ENCODE data around the gene CFAP221.

Gene CFAP221

DNA sequence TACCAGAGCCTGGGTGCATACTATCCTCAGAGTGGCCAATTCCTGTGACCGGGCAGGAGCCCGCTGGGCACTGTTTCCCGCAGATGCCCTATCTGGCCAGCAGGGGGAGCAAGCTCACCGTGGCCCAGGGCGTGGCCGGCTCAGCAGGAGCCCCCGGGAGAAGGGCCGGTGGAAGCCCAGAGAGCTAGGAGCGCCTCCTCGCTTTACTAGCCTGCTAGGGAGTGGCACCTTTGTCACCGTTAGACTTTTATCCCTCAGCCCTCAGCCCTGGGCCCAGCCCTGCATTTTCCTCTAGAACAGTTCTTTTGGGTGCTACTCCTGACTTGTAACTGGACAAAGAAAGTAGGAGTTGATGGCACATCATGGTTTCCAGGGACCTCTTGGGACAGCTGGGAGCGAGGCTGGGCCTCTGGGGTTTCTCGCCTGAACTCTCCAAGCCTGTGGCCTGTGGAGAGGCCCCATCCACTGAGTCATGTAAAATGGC is 158.7 kb downstream of the CFAP221 start:
- TF ChIP-seq, protein P1, sequence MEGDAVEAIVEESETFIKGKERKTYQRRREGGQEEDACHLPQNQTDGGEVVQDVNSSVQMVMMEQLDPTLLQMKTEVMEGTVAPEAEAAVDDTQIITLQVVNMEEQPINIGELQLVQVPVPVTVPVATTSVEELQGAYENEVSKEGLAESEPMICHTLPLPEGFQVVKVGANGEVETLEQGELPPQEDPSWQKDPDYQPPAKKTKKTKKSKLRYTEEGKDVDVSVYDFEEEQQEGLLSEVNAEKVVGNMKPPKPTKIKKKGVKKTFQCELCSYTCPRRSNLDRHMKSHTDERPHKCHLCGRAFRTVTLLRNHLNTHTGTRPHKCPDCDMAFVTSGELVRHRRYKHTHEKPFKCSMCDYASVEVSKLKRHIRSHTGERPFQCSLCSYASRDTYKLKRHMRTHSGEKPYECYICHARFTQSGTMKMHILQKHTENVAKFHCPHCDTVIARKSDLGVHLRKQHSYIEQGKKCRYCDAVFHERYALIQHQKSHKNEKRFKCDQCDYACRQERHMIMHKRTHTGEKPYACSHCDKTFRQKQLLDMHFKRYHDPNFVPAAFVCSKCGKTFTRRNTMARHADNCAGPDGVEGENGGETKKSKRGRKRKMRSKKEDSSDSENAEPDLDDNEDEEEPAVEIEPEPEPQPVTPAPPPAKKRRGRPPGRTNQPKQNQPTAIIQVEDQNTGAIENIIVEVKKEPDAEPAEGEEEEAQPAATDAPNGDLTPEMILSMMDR (IDR thresholded peaks at IDR 0.05; ENCODE audit: control insufficient read depth, extremely low read depth, insufficient read depth): peak; percentile 74
- no peak overlapping the region for H3K4me3 ChIP-seq (ENCODE audit: low read depth, low read length)
- no peak for DNase-seq (ENCODE audit: low read depth)

DNA sequence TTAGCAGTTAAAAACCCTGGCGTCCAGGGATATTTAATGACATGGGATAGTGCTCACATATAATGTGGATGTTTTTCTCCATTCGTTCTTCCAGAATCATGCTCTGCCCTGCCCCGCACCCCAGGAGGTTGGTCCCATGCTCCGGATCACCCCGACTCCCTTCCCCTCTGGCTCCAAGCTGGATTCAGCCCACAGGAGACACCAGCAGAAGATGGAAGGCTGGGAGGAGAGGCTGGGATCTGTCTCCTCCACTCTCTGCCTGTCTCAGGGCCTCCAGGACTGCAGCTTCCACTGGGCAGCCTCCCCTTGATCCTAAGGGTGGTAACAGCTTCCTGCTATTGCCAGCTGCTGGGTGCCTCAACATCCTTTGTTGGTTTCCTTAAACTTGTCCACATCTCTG is 159.3 kb downstream of the CFAP221 start:
- TF ChIP-seq, protein P1 (IDR thresholded peaks at IDR 0.05; ENCODE audit: control insufficient read depth, extremely low read depth, insufficient read depth): no peak
- no peak overlapping the region for H3K4me3 ChIP-seq (ENCODE audit: low read depth, low read length)
- no peak for DNase-seq (ENCODE audit: low read depth)

DNA sequence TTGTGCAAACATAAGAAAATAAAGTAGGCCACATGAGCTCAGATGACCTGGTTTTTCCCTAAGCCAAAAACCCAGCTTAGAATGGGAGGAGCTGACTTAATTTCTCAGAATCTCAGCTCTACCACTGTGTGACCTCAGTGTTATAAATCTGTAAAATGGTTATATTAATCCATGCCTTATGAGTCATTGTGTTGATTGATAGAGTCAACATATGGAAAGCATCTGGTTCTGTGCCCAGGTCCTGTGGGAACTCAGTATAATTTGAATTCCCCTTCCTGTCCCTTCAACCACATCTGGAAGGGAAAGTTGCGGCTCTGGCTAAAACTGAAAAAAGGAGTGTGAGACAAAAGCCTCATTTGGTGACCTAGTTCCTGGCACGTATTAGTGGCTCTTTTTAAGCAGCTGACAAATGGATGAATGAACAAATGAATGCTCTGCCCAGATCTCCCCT is 160.4 kb downstream of the CFAP221 start:
- H3K4me3 ChIP-seq (ENCODE audit: low read depth, low read length): no peak overlapping the region
- DNase-seq (ENCODE audit: low read depth): no peak
- TF ChIP-seq, protein P1 (IDR thresholded peaks at IDR 0.05; ENCODE audit: control insufficient read depth, extremely low read depth, insufficient read depth): no peak

DNA sequence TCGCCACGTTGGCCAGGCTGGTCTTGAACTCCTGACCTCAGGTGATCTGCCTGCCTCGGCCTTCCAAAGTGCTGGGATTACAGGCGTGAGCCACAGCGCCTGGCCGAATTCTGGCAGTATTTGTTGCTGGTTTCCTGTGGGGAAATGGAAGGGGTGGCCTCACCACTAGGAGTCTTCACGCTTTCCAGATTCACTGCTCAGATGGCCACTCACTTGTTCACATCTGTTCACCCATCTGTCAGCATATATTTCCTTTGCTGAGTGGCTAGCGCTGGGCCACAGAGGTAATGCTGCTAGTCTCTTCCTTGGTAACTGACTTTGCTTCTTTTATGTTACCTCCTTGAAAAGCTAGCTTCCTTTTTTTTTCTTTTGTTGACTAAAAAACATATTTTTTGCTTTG is 162.0 kb downstream of the CFAP221 start:
- H3K4me3 ChIP-seq (ENCODE audit: low read depth, low read length): no peak overlapping the region
- TF ChIP-seq, protein P1 (IDR thresholded peaks at IDR 0.05; ENCODE audit: control insufficient read depth, extremely low read depth, insufficient read depth): no peak
- DNase-seq (ENCODE audit: low read depth): no peak
